ENCODE data around the gene NOP53.

DNA sequence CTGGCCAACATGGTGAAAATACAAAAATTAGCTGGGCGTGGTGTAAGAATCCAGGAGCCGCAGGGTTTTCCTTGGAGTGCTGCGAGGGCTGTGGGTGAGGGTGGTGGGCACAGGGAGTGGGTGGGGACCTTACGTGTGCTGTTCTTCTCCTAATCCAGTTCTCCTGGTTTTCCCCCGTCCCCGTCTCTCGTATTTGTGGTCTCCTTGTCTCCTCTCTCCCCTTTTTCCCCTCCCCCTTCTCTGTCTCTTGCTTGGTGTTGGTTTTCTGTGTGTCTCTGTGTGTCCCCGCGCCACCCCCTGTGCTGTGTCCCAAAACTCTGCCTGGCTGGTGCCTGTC is 34.8 kb downstream of the NOP53 start:
- TF ChIP-seq, protein P1, sequence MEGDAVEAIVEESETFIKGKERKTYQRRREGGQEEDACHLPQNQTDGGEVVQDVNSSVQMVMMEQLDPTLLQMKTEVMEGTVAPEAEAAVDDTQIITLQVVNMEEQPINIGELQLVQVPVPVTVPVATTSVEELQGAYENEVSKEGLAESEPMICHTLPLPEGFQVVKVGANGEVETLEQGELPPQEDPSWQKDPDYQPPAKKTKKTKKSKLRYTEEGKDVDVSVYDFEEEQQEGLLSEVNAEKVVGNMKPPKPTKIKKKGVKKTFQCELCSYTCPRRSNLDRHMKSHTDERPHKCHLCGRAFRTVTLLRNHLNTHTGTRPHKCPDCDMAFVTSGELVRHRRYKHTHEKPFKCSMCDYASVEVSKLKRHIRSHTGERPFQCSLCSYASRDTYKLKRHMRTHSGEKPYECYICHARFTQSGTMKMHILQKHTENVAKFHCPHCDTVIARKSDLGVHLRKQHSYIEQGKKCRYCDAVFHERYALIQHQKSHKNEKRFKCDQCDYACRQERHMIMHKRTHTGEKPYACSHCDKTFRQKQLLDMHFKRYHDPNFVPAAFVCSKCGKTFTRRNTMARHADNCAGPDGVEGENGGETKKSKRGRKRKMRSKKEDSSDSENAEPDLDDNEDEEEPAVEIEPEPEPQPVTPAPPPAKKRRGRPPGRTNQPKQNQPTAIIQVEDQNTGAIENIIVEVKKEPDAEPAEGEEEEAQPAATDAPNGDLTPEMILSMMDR (optimal IDR thresholded peaks at IDR 0.05 in 1 of 3, IDR thresholded peaks at IDR 0.05 in 1 of 3, conservative IDR thresholded peaks at IDR 0.05 in 1 of 3; ENCODE audit: extremely low read depth in 1 of 3, insufficient read depth in 2 of 3, low read length in 3 of 3): no peak
- no peak for TF ChIP-seq EZH2 (IDR thresholded peaks at IDR 0.05; ENCODE audit: low read length)

All from keratinocyte (primary cell).